ENCODE data around the gene CDK19. TPM values are rescaled to one million over a fixed set of nuclear protein-coding genes. Genes with fewer than 3 reads are reported as not detected.

Gene CDK19
- total RNA-seq, 2 donors from 2014 or later = 16.8 to 20.8 TPM

GRCh38 chr6:110636781-110637180 lies 178.5 kb downstream of the CDK19 start:
- Histone ChIP-seq H3K36me3 (ENCODE audit: control insufficient read depth, insufficient read depth, low read length) (no peaks in the 10 kb centered on the region), H3K4me1 (ENCODE audit: control insufficient read depth, insufficient read depth, low read length) (no peaks in the 10 kb centered on the region), H3K9ac (ENCODE audit: extremely low read depth, low read length, poor library complexity, severe bottlenecking) (no peak overlapping the region), H3K4me3 (ENCODE audit: low read length) (no peak overlapping the region), H3K27me3 (ENCODE audit: control insufficient read depth, insufficient read depth, low read length, poor library complexity, severe bottlenecking) (no peaks in the 10 kb centered on the region), H3K27ac (ENCODE audit: low read depth, low read length) (no peak overlapping the region), H3K9me3 (ENCODE audit: control insufficient read depth, low read length) (no peaks in the 10 kb centered on the region)
- no peak for TF ChIP-seq CTCF (conservative IDR thresholded peaks at IDR 0.05)
- H3K4me3 Mint-ChIP-seq = no peak overlapping the region
- peak overlapping the region; percentile 0 for H3K27ac Mint-ChIP-seq
- H3K9me3 Mint-ChIP-seq = no peaks in the 10 kb centered on the region
- H3K36me3 Mint-ChIP-seq (ENCODE audit: low read depth) = peaks cover 9% of the 10 kb centered on the region
- DNase-seq = no peak
- no peaks in the 10 kb centered on the region for H3K27me3 Mint-ChIP-seq (ENCODE audit: insufficient read depth)
- 92 to 100% methylated on average over 1 to 2 of the region's 2 CpGs for WGBS, 2 experiments (ENCODE audit: insufficient coverage in 1 of 2, insufficient read length in 1 of 2)
- peaks cover 34% of the 10 kb centered on the region for H3K4me1 Mint-ChIP-seq

DNA sequence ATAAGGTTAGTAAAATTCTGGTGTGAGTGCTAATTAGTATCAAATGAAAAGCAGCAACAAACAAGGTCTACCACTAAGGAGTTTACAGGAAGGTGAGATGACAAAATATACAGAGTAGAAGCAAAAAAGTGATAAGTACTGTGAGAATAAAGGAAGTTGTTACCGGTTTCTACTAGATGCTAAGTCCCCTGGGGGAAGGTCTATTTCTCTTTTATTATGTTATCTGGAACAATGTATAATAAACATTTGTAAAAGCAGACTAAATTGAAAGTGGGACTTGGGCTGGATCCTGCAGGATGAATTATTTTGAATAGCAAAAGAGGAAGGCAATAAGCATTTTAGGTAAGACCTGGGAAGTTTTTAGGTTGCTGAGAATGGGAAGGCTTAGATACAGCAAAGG lies 180.2 kb downstream of the CDK19 start:
- no peak for TF ChIP-seq CTCF (conservative IDR thresholded peaks at IDR 0.05)
- no peaks in the 10 kb centered on the region for H3K9me3 ChIP-seq (ENCODE audit: control insufficient read depth, low read length)
- Mint-ChIP-seq H3K4me1 (peaks cover 38% of the 10 kb centered on the region), H3K27ac (peak overlapping the region; percentile 7), H3K9me3 (no peaks in the 10 kb centered on the region), H3K36me3 (ENCODE audit: low read depth) (peaks cover 3% of the 10 kb centered on the region), H3K27me3 (ENCODE audit: insufficient read depth) (no peaks in the 10 kb centered on the region), H3K4me3 (no peak overlapping the region)
- H3K27ac ChIP-seq (ENCODE audit: low read depth, low read length) = no peak overlapping the region
- no peaks in the 10 kb centered on the region for H3K36me3 ChIP-seq (ENCODE audit: control insufficient read depth, insufficient read depth, low read length)
- no peak overlapping the region for H3K9ac ChIP-seq (ENCODE audit: extremely low read depth, low read length, poor library complexity, severe bottlenecking)
- no peak for DNase-seq
- H3K27me3 ChIP-seq (ENCODE audit: control insufficient read depth, insufficient read depth, low read length, poor library complexity, severe bottlenecking) = no peaks in the 10 kb centered on the region
- H3K4me1 ChIP-seq (ENCODE audit: control insufficient read depth, insufficient read depth, low read length) = no peaks in the 10 kb centered on the region
- H3K4me3 ChIP-seq (ENCODE audit: low read length) = no peak overlapping the region
- 90% methylated on average over 1 of the region's 1 CpG; no CpG with 5 or more reads in 1 of the 2 experiments for WGBS, 2 experiments (ENCODE audit: insufficient coverage in 1 of 2, insufficient read length in 1 of 2)

DNA sequence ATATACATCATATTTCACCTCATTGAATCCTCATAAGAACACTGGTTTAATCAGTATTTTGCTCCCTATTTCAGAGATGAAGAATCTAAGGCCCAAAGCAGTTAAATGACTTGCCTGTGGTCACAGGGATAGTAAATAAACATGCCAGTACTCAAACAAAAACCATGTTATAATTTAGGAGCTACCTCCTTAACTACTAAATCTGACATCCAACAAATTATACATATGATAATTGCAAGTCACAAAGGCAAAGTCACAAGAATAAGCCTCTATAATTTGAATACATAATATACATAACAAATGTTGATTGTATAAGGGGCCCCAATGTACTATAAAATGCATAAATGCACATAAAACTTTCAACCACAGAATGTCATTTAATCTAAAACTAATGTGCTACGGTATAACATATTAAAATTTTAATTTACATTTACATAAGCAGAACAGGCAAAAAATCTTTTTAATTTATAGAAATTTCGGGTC lies 181.5 kb downstream of the CDK19 start:
- no peaks in the 10 kb centered on the region for H3K9me3 Mint-ChIP-seq
- no peak overlapping the region for H3K4me3 Mint-ChIP-seq
- Histone ChIP-seq H3K9ac (ENCODE audit: extremely low read depth, low read length, poor library complexity, severe bottlenecking) (no peak overlapping the region), H3K27me3 (ENCODE audit: control insufficient read depth, insufficient read depth, low read length, poor library complexity, severe bottlenecking) (no peaks in the 10 kb centered on the region), H3K9me3 (ENCODE audit: control insufficient read depth, low read length) (no peaks in the 10 kb centered on the region), H3K4me3 (ENCODE audit: low read length) (no peak overlapping the region), H3K27ac (ENCODE audit: low read depth, low read length) (no peak overlapping the region), H3K36me3 (ENCODE audit: control insufficient read depth, insufficient read depth, low read length) (no peaks in the 10 kb centered on the region), H3K4me1 (ENCODE audit: control insufficient read depth, insufficient read depth, low read length) (no peaks in the 10 kb centered on the region)
- H3K4me1 Mint-ChIP-seq = peaks cover 32% of the 10 kb centered on the region
- no peaks in the 10 kb centered on the region for H3K27me3 Mint-ChIP-seq (ENCODE audit: insufficient read depth)
- TF ChIP-seq CTCF (conservative IDR thresholded peaks at IDR 0.05) = no peak
- 88% methylated on average over 2 of the region's 2 CpGs; no CpG with 5 or more reads in 1 of the 2 experiments for WGBS, 2 experiments (ENCODE audit: insufficient coverage in 1 of 2, insufficient read length in 1 of 2)
- H3K36me3 Mint-ChIP-seq (ENCODE audit: low read depth) = no peaks in the 10 kb centered on the region
- no peak overlapping the region for H3K27ac Mint-ChIP-seq
- DNase-seq = no peak
